COLO829 (cell line): ENCODE measurements around the gene SPTY2D1.
"Not testable (repeated sequence)": the region's sequence is repeated elsewhere in the genome, so short reads cannot be mapped to it uniquely, and the experiment has no call there.

Source experiments
- DNase-seq: peaks from one replicate; pipeline ENCODE4 v3.0.0; 2012; ENCODE audit warnings: low spot score

Gene SPTY2D1

DNA sequence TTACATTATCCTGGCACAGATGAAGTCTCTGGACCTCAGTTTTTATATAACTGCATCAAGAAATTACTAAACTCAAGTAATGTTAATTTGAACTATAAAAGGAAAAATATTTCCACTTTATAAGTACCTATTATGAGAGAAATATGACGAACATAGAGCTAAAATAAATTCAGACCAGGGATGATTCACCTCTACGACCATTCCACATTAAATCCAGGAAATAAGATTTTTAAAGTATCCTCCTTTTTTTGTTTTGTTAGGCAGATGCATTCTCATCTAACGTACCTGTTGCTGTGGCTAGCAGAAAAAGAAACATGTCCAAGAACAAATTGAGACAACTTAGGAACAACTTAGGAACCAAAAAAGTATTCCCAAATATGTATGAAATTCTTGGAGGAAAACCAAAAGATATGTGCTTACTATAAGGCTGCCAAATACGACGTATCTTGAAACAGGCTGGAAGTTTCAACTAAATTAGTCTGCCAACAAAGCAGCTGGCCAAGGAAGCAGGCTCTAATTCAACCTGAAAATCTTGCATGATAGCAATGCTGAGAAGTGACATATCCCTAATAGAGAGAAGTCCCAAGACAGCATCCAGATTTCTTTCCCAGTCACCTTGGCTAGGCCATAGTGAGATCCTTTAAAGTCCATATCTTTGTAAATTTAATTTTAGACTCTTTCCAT, 15.7 kb downstream of the SPTY2D1 start:
- DNase-seq = no peak

- DNase-seq = no peak
Observed at GRCh38 chr11:18617688-18618341, 16.3 kb downstream of the SPTY2D1 start.

DNA sequence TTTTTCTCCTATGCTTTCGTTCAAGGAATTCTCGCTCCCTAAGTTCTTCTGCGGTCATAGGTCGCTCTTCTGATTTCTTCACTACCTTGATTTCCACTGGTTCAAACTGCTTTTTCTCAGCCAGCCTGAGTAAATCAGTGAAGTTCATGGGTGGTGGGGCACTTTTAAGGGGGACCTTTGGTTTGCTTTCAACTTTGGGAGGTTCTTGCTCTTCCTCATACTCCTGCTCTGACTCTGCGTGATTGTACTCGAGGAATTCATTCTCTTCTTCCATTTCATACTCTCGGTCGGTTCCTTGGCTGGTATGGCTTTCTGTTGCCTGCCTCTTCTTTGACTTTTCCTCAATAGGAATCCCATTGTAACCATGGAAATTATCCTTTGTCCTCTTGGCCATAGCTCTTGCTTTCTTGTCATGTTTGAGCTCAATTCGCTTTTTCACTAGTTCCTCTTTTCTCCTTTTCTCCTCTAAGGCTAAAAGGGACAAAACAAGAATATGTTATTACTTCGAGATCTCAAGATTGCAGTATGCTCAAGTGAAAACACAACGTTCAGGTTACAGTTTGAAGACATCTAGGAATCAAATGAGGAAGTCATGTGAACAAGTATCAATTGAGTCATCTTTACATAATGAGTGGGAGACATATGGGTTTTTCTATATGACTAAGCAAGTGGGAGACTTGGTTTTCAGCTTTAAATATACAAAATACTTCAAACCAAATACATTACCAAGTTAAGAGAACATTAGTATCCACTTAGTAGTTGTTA, 18.3 kb downstream of the SPTY2D1 start:
- no peak for DNase-seq

DNA sequence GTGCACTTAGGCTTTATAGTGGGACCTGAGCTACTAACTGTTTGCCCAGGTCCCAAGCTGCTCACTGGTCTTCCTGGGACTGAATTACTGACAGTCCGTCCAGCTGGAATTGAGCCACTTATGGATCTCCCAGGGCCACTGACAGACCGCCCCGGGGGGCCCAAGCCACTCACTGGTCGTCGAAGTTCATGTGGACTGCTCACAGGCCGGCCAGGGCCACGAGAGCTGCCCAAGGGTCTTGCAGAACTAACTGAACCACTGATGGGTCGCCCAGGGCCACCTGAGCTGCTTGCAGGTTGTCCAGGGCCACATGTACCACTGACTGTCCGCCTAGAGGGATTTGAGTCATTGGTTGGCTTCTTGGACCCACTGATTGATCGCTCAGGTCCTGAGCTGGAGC, 19.5 kb downstream of the SPTY2D1 start:
- no peak for DNase-seq

DNA sequence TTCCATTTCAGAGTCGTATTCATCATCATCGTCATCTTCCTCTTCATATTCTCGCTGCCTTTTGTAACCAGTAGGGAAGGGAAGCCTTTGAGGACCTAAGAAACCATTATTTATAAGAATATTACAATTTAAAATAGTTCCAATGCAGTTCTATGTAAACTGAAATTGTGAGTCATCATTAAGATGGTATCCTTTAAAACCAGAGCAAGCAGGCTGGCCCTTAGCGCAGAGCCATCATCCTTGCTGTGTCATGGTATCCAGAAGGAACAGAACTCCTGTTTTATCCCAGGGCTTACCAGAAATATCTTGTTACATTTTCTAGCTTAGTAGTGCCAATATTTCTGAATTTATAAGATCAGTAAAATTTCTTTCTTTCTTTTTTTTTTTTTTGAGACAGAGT, 21.7 kb downstream of the SPTY2D1 start:
- DNase-seq = no peak

DNA sequence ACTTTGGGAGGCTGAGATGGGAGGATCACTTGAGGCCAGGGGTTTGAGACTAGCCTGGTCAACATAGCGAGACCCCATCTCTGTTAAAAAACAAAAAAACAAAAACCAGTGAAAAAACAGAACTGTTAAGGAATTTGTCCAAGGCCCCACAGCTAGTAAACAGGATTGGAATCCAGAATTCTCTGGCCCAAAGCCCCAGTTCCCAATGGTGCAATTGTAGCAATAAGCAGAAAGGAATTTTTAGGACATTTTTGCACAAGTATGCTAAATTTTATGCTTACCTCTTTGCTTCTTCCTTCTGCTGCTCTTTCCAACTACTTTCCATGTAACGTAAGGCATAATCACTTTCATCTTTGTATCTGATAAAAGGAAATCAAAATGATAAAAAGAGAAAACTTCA, 22.9 kb downstream of the SPTY2D1 start:
- no peak for DNase-seq

DNA sequence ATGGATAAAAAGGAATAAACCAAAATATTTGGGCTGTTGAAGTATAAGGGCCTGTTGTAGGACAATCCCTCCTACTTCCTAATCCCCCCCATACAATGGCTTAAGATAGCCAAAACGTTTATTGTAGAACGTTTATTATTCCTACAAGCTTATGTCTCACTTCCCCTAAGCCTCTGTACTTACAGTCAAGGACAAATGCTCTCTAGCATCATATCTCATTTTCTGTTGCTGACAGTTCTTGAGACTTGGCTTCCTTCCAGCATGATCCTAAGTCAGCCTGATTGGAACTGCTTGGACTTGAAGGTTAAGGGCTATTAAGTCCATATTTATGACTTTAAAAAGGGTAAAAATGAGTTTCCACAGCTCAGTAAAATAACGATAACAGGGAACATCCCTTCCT, 25.8 kb downstream of the SPTY2D1 start:
- no peak for DNase-seq

GRCh38 chr11:18600915-18601569, 33.1 kb downstream of the SPTY2D1 start:
- no peak for DNase-seq

DNA sequence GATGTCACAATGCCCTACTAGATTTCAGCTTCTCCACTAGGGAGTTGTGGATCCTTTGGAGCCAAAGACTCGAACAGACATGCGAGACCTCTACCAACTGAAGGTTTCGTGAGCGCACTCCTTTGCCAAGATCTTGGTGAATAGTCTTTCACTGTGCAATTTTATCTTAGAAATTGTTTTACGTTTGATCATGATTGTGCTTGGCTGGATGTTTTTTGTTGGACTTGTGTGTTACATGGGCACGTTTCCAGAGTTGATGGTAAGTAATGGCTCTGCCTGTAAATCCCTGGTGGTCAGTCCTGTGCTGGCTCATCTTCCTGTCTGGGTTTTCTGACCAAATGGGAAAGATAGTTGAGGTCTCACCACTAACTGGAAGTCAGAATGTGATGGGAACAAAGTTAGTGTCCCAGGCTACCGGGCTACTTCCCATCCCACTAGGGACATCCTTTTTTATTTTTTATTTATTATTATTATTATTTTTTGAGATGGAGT, 34.4 kb downstream of the SPTY2D1 start, which contains the start of gene MISFA:
MISFA (plus strand) TSS at position 51 of the 492 bp plus-strand sequence; CDS start at position 191, 140 bp downstream.
- no peak for DNase-seq

DNA sequence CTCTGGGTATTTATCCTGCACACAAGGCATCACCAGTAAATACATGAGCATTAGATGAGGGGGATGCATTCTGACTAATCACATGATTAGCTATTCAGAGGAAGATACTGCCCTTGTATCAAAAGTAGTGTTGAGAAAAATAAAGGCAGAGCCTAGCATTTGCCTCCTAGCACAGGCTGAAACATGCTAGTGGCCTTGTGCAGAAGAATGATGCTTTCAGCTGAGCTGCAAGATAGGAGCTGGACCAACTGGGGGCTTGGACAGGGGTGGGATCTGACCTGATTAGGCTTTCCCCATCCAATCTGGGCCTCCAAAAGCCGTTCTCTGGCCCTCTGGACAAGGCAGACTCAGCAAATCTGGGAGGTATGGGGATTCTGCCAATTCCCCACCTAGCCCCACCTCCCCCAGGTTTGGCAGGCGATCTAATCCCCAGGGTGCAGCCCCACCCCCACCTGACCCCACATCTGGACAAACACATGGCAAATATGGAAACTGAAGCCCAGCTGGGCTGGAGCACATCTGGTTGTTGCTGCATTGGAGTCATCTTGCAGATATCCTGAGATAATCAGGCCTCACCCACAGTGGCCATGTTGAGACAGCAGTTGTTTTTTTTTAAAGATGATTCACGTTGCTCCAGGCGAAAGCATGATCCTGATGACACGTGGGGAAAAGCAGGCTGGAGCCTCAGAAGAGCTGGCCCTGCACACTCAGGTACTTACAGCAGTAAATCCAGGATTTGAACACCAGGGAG, 39.0 kb downstream of the SPTY2D1 start:
- DNase-seq = no peak

- DNase-seq = not testable (repeated sequence)
Observed at GRCh38 chr11:18594088-18594487, 40.1 kb downstream of the SPTY2D1 start.

DNA sequence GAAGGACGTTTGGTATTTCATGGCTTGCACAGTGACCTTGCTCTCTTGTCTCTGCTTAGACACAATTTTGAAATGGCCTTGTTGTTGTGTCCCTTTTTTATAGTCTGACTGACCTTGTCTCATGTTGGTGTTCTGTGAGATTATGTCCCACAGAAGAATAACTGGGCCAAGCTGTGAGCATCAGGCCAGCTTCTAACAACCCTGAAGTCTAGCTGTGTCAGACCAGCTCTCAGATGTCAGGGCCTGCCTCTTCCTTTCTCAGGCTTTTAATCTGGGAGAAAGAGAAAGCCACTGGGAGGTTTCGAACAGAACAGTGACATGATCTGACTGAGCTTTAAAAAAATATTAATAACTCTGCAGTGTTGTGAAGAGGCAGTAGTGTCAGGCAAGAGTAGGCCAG, 43.6 kb downstream of the SPTY2D1 start:
- DNase-seq = no peak

DNA sequence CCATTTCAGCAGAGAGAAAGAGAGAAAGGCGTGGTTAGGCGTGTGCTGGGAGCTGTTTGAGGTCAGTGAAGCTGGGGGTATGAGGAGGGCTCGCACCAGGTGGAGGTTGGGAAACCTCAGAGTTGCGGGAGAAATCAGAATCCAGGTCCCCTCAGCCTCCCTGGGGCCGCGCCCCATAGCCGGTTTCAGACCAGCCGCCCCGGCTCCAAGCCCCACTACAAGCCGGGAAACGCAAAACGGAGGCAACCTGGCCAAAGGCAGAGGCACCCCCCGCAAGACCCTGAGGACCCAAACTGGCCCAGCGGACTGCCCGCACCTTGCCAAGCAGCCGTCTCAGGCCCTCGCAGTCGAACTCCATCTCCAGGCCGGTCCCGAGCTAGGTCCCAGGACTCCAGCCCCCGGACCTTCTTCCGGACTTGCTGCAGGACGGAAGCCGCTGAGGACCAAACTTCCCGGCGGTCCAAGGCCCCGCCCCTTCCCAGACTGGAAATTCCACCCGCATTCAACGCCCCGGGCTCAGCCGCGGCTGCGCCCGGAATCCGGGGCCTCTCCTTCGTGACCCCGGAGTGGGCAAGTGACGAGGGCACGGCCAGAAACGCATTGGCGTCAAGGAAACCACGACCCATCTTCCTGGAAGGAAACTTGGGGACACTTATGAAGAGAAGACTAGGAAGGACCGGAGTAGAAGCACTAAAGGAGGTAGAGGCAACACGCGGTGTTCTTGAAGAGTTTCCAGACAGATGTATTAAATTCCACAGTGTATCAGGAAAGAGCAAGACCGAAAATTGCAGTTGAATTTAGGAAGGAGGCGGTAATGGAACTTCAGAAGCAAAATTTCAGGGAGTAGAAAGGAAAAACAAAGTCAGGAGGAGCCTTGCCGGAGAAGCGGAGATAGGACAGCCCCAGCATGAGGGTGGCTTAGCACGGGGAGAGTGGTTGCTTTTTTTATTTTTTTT, 45.6 kb downstream of the SPTY2D1 start, which contains the start of gene UEVLD:
UEVLD (minus strand) TSS at position 438 of the 956 bp plus-strand sequence; CDS start at position 358, 80 bp downstream.
- peak; percentile 94 for DNase-seq

- no peak for DNase-seq
Observed at GRCh38 chr11:18581825-18582224, 52.3 kb downstream of the SPTY2D1 start.

GRCh38 chr11:18580113-18580766, 53.9 kb downstream of the SPTY2D1 start:
- DNase-seq = no peak

GRCh38 chr11:18578975-18579598, 55.1 kb downstream of the SPTY2D1 start:
- no peak for DNase-seq

DNA sequence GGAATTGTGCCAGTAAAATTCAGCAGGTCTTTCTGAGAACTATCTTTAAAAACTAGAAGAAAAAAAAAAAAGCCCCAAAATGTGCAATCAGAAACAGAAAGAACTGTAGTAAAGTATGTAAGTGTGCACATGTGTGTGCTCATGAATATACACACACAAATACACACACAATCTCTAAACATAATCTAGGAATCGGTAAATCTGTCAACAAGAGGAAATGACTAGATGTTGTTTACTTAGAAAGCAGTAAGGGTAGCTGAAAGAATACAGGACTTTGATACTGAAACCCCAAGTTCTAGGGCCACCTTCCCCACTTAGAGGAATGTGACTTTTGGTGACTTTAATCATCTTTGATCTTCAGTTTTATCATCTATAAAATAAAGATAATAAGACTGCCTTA, 58.8 kb downstream of the SPTY2D1 start:
- DNase-seq = no peak

- DNase-seq = no peak
Observed at GRCh38 chr11:18567081-18567480, 67.1 kb downstream of the SPTY2D1 start.

GRCh38 chr11:18566406-18566805, 67.7 kb downstream of the SPTY2D1 start:
- DNase-seq = no peak
